B cell (primary cell): ENCODE results near the gene FHIT. TPM values are rescaled to one million over a fixed set of nuclear protein-coding genes. Genes with fewer than 3 reads are reported as not detected.

ENCODE experiments used
- ATAC-seq: fragments of 200-7000 bp; cut with Tn5 transposase; one replicate; pipeline ENCODE4 v1.10.0; 2021; ENCODE audit warnings: low read depth, mild to moderate bottlenecking, moderate number of reproducible peaks, moderate library complexity
- CTCF ChIA-PET: fragments of 350-600 bp; sonication (Branson Sonifier 250); formaldehyde crosslinking; loops from one replicate; lab custom pipeline; 2021; ENCODE audit warnings: antibody characterized with exemption, inconsistent platforms; lab: Charles Lee
- POLR2A ChIA-PET: fragments of 350-600 bp; sonication (Branson Sonifier 250); formaldehyde crosslinking; loops from one replicate; lab custom pipeline; 2021; ENCODE audit warnings: antibody characterized with exemption; lab: Charles Lee
- DNase-seq: peaks from one replicate; pipeline ENCODE4 v3.0.0; 2013
- H2AFZ ChIP-seq: 2 replicates; pipeline ENCODE4 v1.6.1; 2012; ENCODE audit warnings: mild to moderate bottlenecking, low read depth, low read length; ENCODE audit not compliant: insufficient read depth, poor library complexity, severe bottlenecking
- H3K27ac ChIP-seq, 2 donors: 1 replicate in 1 of 2; 2 replicates in 1 of 2; pipeline ENCODE4 v1.5.1; 2012 to 2013; ENCODE audit warnings: low read length in 2 of 2, mild to moderate bottlenecking in 2 of 2, moderate library complexity in 1 of 2
- H3K27me3 ChIP-seq, 4 experiments: fragments of 200-600 bp in 1 of 4; sonication (generic) in 1 of 4; replicated peaks in 1 of 4; 1 replicate in 2 of 4; 2 replicates in 2 of 4; pipeline versions ENCODE4 v1.6.1 to v1.7.0; 2013 to 2016; ENCODE audit warnings: low read length in 3 of 4, mild to moderate bottlenecking in 2 of 4, mixed read lengths in 1 of 4, moderate library complexity in 1 of 4; ENCODE audit not compliant: insufficient read depth in 4 of 4, control insufficient read depth in 3 of 4; ENCODE audit errors: control extremely low read depth in 1 of 4
- H3K36me3 ChIP-seq, 2 experiments: replicated peaks in 1 of 2; 1 replicate in 1 of 2; 2 replicates in 1 of 2; pipeline versions ENCODE4 v1.6.1 to v1.7.1; 2013; ENCODE audit warnings: low read length in 1 of 2; ENCODE audit not compliant: insufficient read depth in 2 of 2, control insufficient read depth in 1 of 2; ENCODE audit errors: control extremely low read depth in 1 of 2, extremely low read depth in 1 of 2
- H3K4me1 ChIP-seq, 2 donors: fragments of 200-600 bp in 1 of 2; sonication (generic) in 1 of 2; 1 replicate in 1 of 2; 2 replicates in 1 of 2; pipeline versions ENCODE4 v1.5.1 to v1.6.1; 2013 to 2017; ENCODE audit warnings: low read length in 2 of 2; ENCODE audit not compliant: control insufficient read depth in 2 of 2, insufficient read depth in 2 of 2
- H3K4me2 ChIP-seq: replicated peaks from 2 replicates; pipeline ENCODE3; 2012; ENCODE audit warnings: mild to moderate bottlenecking, low read depth, low read length; ENCODE audit not compliant: poor library complexity, severe bottlenecking
- H3K4me3 ChIP-seq, 5 experiments: fragments of 200-600 bp in 1 of 5; sonication (generic) in 1 of 5; 1 replicate in 3 of 5; 2 replicates in 2 of 5; pipeline versions ENCODE4 v1.5.1 to v1.7.0; 2011 to 2016; ENCODE audit warnings: low read length in 4 of 5, mild to moderate bottlenecking in 4 of 5, low read depth in 2 of 5, control low read depth in 1 of 5, moderate library complexity in 1 of 5; ENCODE audit not compliant: insufficient read depth in 1 of 5; ENCODE audit errors: control extremely low read depth in 1 of 5, extremely low read depth in 1 of 5
- H3K79me2 ChIP-seq: fragments of 200-600 bp; sonication (generic); one replicate; pipeline ENCODE4 v1.6.0; 2016; ENCODE audit warnings: low read length; ENCODE audit not compliant: control insufficient read depth, insufficient read depth
- H3K9ac ChIP-seq: fragments of 200-600 bp; sonication (generic); 2 replicates; pipeline ENCODE4 v1.6.1; 2017; ENCODE audit warnings: mild to moderate bottlenecking, low read length, moderate library complexity
- H3K9me3 ChIP-seq, 3 donors: one replicate each; pipeline versions ENCODE4 v1.6.1 to v1.7.1; 2013; ENCODE audit warnings: low read length in 2 of 3; ENCODE audit not compliant: control insufficient read depth in 2 of 3, insufficient read depth in 1 of 3; ENCODE audit errors: control extremely low read depth in 1 of 3
- H4K20me1 ChIP-seq: 2 replicates; pipeline ENCODE4 v1.6.0; 2012; ENCODE audit warnings: mild to moderate bottlenecking, low read length; ENCODE audit not compliant: insufficient read depth, control insufficient read depth, poor library complexity, severe bottlenecking
- H3K27ac Mint-ChIP-seq: one replicate; pipeline ENCODE4 v1.8.0; 2021; ENCODE audit warnings: mixed read lengths
- H3K27me3 Mint-ChIP-seq: one replicate; pipeline ENCODE4 v1.8.0; 2021; ENCODE audit warnings: mixed read lengths
- H3K4me1 Mint-ChIP-seq: one replicate; pipeline ENCODE4 v1.8.0; 2021; ENCODE audit warnings: mixed read lengths
- H3K4me3 Mint-ChIP-seq: one replicate; pipeline ENCODE4 v1.8.0; 2021; ENCODE audit warnings: mixed read lengths
- H3K9me3 Mint-ChIP-seq: one replicate; pipeline ENCODE4 v1.8.0; 2022; ENCODE audit warnings: mixed read lengths; ENCODE audit not compliant: insufficient read depth
- CTCF ChIP-seq: fragments of 200-600 bp; IDR thresholded peaks from one replicate; pipeline ENCODE4 v1.8.0; 2022; ENCODE audit warnings: antibody characterized with exemption, mild to moderate bottlenecking
- EZH2 ChIP-seq: IDR thresholded peaks from 2 replicates; pipeline ENCODE4 v1.6.1; 2012; ENCODE audit warnings: borderline replicate concordance, low read depth, mild to moderate bottlenecking, moderate library complexity, low read length; ENCODE audit not compliant: insufficient read depth, poor library complexity, severe bottlenecking
- WGBS: methylation state at CpG from one replicate; pipeline ENCODE4 v1.1.5; 2013; ENCODE audit warnings: missing lambda C conversion rate; ENCODE audit not compliant: insufficient coverage; 5-methylcytosine and 5-hydroxymethylcytosine counted together
- intact Hi-C: fragments of 100-400 bp; cut with micrococcal nuclease; formaldehyde crosslinking; loops from one replicate; pipeline ENCODE4 v1.10.0; 2022
- polyA plus RNA-seq: library from polyadenylated mRNA; depleted of rRNA; stranded (reverse); fragments of >200 nt; gene quantifications from 2 replicates; pipeline ENCODE4 v1.2.3, GENCODE V29; 2012
- total RNA-seq, 2 donors: library from RNA; stranded (reverse); fragments of 120-200 nt in 1 of 2; gene quantifications; 1 replicate in 1 of 2; 2 replicates in 1 of 2; pipeline versions ENCODE4 v1.2.3 to v1.2.4, GENCODE V29; 2013 to 2022

The FHIT gene
- total and polyA plus RNA-seq, 2 donors (not counting 1 experiment from before 2014, with no cell fraction given), result 1.7 to 7.8 TPM

- Mint-ChIP-seq H3K4me1 (peaks cover 15% of the 10 kb centered on the region), H3K4me3 (no peak overlapping the region), H3K9me3 (peaks cover 3% of the 10 kb centered on the region), H3K27me3 (no peaks in the 10 kb centered on the region), H3K27ac (no peak overlapping the region)
- Histone ChIP-seq H2AFZ (no peak overlapping the region), H3K27ac (no peak overlapping the region), H3K9ac (no peak overlapping the region), H3K27me3 (no peaks in the 10 kb centered on the region), H3K9me3 (no peaks in the 10 kb centered on the region), H4K20me1 (no peaks in the 10 kb centered on the region), H3K4me3 (no peak overlapping the region), H3K4me2 (no peak overlapping the region), H3K36me3 (no peaks in the 10 kb centered on the region), H3K4me1 (peaks cover 12 to 13% of the 10 kb centered on the region in 2 donors), H3K79me2 (no peaks in the 10 kb centered on the region)
- TF ChIP-seq EZH2 (no peak), CTCF (no peak)
- DNase-seq, result no peak
- ATAC-seq, result no peak
- no CpG with 5 or more reads among the region's 2 CpGs for WGBS
- ChIA-PET POLR2A (no interaction called here), CTCF (no interaction called here)
- intact Hi-C loops, result no loop called here
Observed at GRCh38 chr3:60552581-60552980, 698.7 kb downstream of the FHIT start.

DNA sequence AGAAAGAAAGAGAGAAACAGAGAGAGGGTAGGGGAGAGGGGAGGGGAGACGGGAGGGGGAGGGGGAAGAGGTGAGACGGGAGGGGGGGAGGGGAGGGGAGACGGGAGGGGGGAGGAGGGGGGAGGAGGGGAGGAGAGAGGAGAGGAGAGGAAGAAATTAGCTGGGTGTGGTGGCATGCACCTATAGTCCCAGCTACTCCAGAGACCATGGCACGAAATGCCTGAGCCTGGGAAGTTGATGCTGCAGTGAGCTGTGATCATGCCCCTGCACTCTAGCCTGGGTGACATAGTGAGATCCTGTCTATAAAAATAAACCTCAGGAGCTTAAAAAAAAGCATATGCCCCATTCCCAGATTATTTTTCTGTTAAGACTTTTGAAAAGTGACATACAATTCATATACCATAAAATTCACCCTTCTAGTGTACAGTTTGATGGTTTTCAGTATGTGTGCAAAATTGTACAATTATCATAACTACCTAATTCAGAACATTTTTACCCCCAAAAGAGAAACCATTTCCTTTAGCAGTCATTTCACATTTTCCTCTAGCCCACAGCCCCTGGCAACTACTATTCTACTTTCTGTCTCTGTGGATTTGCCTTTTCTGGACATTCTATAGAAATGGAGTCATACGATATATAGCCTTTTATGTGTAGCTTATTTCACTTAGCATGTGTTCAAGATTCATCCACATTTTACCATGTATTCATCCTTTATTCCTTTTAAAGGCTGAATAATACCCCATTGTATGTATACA, 699.6 kb downstream of the FHIT start:
- Histone ChIP-seq H3K36me3 (no peaks in the 10 kb centered on the region), H3K27me3 (no peaks in the 10 kb centered on the region), H2AFZ (no peak overlapping the region), H3K79me2 (no peaks in the 10 kb centered on the region), H3K4me1 (peaks cover 12 to 13% of the 10 kb centered on the region in 2 donors), H3K4me3 (no peak overlapping the region), H3K27ac (no peak overlapping the region), H3K9me3 (no peaks in the 10 kb centered on the region), H4K20me1 (no peaks in the 10 kb centered on the region), H3K9ac (no peak overlapping the region), H3K4me2 (no peak overlapping the region)
- ChIA-PET POLR2A (interaction anchor here (0.6 kb wide), 1 partner anchor 23 kb away, joined by 8 read pairs; no protein-coding TSS in a partner anchor), CTCF (no interaction called here)
- H3K27ac Mint-ChIP-seq, result no peak overlapping the region
- no peak for ATAC-seq
- no peak for DNase-seq
- TF ChIP-seq EZH2, result no peak
- TF ChIP-seq CTCF, result no peak
- intact Hi-C loops, result no loop called here
- H3K27me3 Mint-ChIP-seq, result no peaks in the 10 kb centered on the region
- H3K4me3 Mint-ChIP-seq, result no peak overlapping the region
- peaks cover 3% of the 10 kb centered on the region for H3K9me3 Mint-ChIP-seq
- 80% methylated on average over 1 of the region's 5 CpGs for WGBS
- H3K4me1 Mint-ChIP-seq, result peaks cover 14% of the 10 kb centered on the region
